OCI-LY3 (cell line): ENCODE data around the gene ZNF394.

Experiments
- H2AFZ ChIP-seq: fragments of 200-600, 300-600 bp; shearing (Covaris generic); 2 replicates; pipeline ENCODE4 v1.6.0; 2014; ENCODE audit warnings: antibody characterized with exemption, low read depth, low read length
- H3K27ac ChIP-seq: fragments of 200-600, 300-600 bp; sonication (generic); 2 replicates; pipeline ENCODE4 v1.5.1; 2014; ENCODE audit warnings: mild to moderate bottlenecking, low read length, moderate library complexity, mixed read lengths
- H3K27me3 ChIP-seq: fragments of 200-600, 300-600 bp; sonication (generic); 2 replicates; pipeline ENCODE4 v1.6.1; 2014; ENCODE audit warnings: low read depth, low read length, mixed read lengths
- H3K36me3 ChIP-seq: fragments of 200-600, 300-600 bp; sonication (generic); replicated peaks from 2 replicates; pipeline ENCODE3; 2014; ENCODE audit warnings: low read depth, low read length, mixed read lengths
- H3K4me1 ChIP-seq: fragments of 300-600, 200-600 bp; sonication (generic); 2 replicates; pipeline ENCODE4 v1.6.1; 2014; ENCODE audit warnings: low read length, mixed read lengths
- H3K4me2 ChIP-seq: fragments of 200-600, 300-600 bp; sonication (generic); 2 replicates; pipeline ENCODE4 v1.6.1; 2014; ENCODE audit warnings: low read length, mixed read lengths
- H3K4me3 ChIP-seq: fragments of 300-600, 200-600 bp; sonication (generic); 2 replicates; pipeline ENCODE4 v1.5.1; 2014; ENCODE audit warnings: antibody characterized with exemption, mild to moderate bottlenecking, low read length, moderate library complexity
- H3K79me2 ChIP-seq: fragments of 300-600, 200-600 bp; shearing (Covaris generic); 2 replicates; pipeline ENCODE4 v1.6.1; 2014; ENCODE audit warnings: mild to moderate bottlenecking, low read length, mixed read lengths
- H3K9ac ChIP-seq: fragments of 300-600, 200-600 bp; shearing (Covaris generic); 2 replicates; pipeline ENCODE4 v1.6.0; 2014; ENCODE audit warnings: mild to moderate bottlenecking, low read length, moderate library complexity
- H3K9me3 ChIP-seq: fragments of 200-600, 300-600 bp; shearing (Covaris generic); 2 replicates; pipeline ENCODE4 v1.6.1; 2014; ENCODE audit warnings: low read length, mixed read lengths; ENCODE audit not compliant: insufficient read depth
- H4K20me1 ChIP-seq: fragments of 200-600, 300-600 bp; sonication (generic); 2 replicates; pipeline ENCODE4 v1.6.1; 2016; ENCODE audit warnings: low read length, mixed read lengths; ENCODE audit not compliant: insufficient read depth
- EZH2phosphoT487 ChIP-seq: fragments of 200-600 bp; shearing (Covaris generic); IDR thresholded peaks from 2 replicates; pipeline ENCODE4 v1.6.1; 2018; ENCODE audit warnings: antibody characterized with exemption, mixed run types, low read depth
- TF ChIP-seq, protein P1 (sequence below): fragments of 200-600, 300-600 bp; sonication (generic); IDR thresholded peaks from 2 replicates; pipeline ENCODE4 v1.5.1; 2014; ENCODE audit warnings: antibody characterized with exemption, low read length, low read depth

Gene ZNF394

DNA sequence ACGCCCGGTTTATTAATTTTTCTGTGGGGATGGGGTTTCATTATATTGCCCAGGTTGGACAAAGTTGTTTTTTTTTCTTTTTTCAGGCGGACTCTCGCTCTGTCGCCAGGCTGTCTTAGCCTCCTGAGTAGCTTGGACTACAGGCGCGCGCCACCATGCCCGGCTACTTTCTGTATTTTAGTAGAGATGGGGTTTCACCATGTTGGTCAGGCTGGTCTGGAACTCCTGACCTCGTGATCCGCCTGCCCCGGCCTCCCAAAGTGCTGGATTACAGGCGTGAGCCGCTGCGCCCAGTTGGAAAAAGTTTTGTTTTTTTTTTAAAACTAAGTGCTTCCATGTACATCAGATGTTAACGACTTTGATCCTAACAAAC lies 542 bp upstream of the ZNF394 start:
- H3K9me3 ChIP-seq, result no peaks in the 10 kb centered on the region

DNA sequence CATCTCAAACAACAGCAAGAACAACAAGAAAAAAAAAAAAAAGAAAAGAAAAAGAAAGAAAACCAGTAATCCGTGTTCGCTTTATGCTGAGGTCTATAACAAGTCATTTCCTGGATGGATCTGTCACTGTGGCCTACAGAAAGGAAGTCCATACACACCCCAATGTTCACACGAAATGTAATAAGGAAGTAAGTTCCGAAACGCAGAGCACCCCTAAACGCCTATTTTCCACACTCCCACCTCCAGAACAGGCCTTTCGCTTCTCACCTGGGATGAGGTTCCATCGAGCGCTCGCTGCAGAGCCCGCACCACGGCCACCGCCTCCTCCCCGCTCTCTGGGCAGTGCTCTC lies 735 bp downstream of the ZNF394 start:
- H3K9me3 ChIP-seq, result no peaks in the 10 kb centered on the region
- peaks cover 20% of the 10 kb centered on the region for H3K4me1 ChIP-seq
- H3K9ac ChIP-seq, result peak overlapping the region; percentile 75
- TF ChIP-seq, protein P1, sequence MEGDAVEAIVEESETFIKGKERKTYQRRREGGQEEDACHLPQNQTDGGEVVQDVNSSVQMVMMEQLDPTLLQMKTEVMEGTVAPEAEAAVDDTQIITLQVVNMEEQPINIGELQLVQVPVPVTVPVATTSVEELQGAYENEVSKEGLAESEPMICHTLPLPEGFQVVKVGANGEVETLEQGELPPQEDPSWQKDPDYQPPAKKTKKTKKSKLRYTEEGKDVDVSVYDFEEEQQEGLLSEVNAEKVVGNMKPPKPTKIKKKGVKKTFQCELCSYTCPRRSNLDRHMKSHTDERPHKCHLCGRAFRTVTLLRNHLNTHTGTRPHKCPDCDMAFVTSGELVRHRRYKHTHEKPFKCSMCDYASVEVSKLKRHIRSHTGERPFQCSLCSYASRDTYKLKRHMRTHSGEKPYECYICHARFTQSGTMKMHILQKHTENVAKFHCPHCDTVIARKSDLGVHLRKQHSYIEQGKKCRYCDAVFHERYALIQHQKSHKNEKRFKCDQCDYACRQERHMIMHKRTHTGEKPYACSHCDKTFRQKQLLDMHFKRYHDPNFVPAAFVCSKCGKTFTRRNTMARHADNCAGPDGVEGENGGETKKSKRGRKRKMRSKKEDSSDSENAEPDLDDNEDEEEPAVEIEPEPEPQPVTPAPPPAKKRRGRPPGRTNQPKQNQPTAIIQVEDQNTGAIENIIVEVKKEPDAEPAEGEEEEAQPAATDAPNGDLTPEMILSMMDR, result no peak
- no peak for TF ChIP-seq EZH2phosphoT487
- peak overlapping the region; percentile 100 for H3K4me2 ChIP-seq
- H2AFZ ChIP-seq, result no peak overlapping the region; the same call in 1 of the 2 replicates
- H4K20me1 ChIP-seq, result peaks cover 15% of the 10 kb centered on the region
- H3K27ac ChIP-seq, result peak overlapping the region; percentile 80
- peaks cover 22% of the 10 kb centered on the region for H3K36me3 ChIP-seq
- peak overlapping the region; percentile 96 for H3K4me3 ChIP-seq
- H3K27me3 ChIP-seq, result no peaks in the 10 kb centered on the region
- H3K79me2 ChIP-seq, result peaks cover 66% of the 10 kb centered on the region

More for the DNA sequence above, 542 bp upstream of the ZNF394 start:
- H3K9ac ChIP-seq, result peak overlapping the region; percentile 75
- peak overlapping the region; percentile 80; the same call in 1 of the 2 replicates for H3K27ac ChIP-seq
- H3K36me3 ChIP-seq, result peaks cover 18% of the 10 kb centered on the region
- H3K4me3 ChIP-seq, result peak overlapping the region; percentile 96
- H3K79me2 ChIP-seq, result peaks cover 63% of the 10 kb centered on the region
- no peaks in the 10 kb centered on the region for H3K27me3 ChIP-seq
- H4K20me1 ChIP-seq, result peaks cover 15% of the 10 kb centered on the region
- H3K4me1 ChIP-seq, result peaks cover 21% of the 10 kb centered on the region
- H2AFZ ChIP-seq, result peak overlapping the region; percentile 98
- H3K4me2 ChIP-seq, result peak overlapping the region; percentile 100
- TF ChIP-seq, protein P1, result no peak
- no peak for TF ChIP-seq EZH2phosphoT487

DNA sequence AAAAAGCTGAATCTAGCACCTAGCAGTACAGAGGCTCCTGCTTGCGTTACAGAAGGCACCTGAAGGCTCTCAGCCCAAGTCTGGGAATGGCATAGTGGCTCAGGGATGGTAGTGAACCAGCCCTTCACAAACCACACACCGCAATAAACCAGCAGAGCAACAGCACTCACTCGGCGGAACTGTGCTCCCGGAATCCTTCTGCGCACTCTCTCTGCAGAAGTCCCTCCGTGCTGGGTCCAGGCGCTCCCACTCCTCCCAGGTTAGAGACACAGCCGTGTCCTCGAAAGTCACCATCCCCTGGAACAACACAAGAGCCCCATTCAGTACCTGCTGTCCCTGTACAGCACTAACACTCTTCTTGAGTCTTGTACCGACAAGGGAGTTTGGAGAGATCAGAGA lies 1.5 kb downstream of the ZNF394 start:
- peaks cover 7% of the 10 kb centered on the region; the same call in 1 of the 2 replicates for H3K9me3 ChIP-seq
- H3K4me2 ChIP-seq, result peak overlapping the region; percentile 100
- H3K4me3 ChIP-seq, result peak overlapping the region; percentile 96
- H3K27me3 ChIP-seq, result no peaks in the 10 kb centered on the region
- peaks cover 74% of the 10 kb centered on the region for H3K79me2 ChIP-seq
- no peak overlapping the region for H3K27ac ChIP-seq
- H4K20me1 ChIP-seq, result peaks cover 15% of the 10 kb centered on the region
- peaks cover 20% of the 10 kb centered on the region for H3K4me1 ChIP-seq
- peak overlapping the region; percentile 75 for H3K9ac ChIP-seq
- no peak for TF ChIP-seq EZH2phosphoT487
- TF ChIP-seq, protein P1, result no peak
- H3K36me3 ChIP-seq, result peaks cover 30% of the 10 kb centered on the region
- no peak overlapping the region for H2AFZ ChIP-seq

DNA sequence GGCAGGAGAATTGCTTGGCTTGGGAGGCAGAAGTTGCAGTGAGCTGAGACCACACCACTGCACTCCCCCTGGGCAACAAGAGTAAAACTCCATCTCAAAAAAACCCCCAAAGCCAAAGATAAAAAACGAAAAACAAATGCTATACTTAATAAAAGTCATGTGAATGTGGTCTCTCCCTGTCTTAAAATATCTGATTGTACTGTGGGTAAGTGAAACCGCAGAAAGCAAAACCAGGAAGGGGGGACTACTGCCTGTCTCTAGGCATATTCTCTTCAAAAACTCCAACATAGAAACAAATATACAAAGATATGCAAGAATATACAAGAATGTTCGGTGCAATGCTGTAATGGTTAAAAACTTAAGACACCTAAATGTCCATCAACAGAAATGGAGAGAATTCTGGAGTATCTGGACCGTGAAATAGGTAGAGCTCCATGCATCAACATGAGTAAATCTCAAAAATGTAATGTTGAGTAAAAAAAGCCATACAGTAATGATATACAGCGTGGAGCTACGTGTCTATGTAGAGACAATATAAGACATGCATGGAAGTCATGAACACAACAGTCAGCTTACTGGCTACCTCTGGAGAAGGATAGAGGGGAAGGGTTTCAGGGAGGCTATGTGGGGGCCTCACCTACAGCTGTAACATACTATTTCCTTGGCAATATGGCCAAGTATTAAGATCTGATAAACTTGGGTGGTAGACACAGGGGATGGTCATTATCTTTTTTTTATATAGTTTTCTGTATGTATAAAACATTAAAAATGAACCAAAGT lies 2.1 kb downstream of the ZNF394 start:
- H3K4me3 ChIP-seq, result peak overlapping the region; percentile 96
- peaks cover 34% of the 10 kb centered on the region for H3K36me3 ChIP-seq
- no peaks in the 10 kb centered on the region for H3K27me3 ChIP-seq
- peak overlapping the region; percentile 75 for H3K9ac ChIP-seq
- no peak for TF ChIP-seq EZH2phosphoT487
- TF ChIP-seq, protein P1, result no peak
- no peak overlapping the region for H2AFZ ChIP-seq
- peak overlapping the region; percentile 100 for H3K4me2 ChIP-seq
- peaks cover 78% of the 10 kb centered on the region for H3K79me2 ChIP-seq
- H3K27ac ChIP-seq, result peak overlapping the region; percentile 37
- H4K20me1 ChIP-seq, result peaks cover 15% of the 10 kb centered on the region
- H3K9me3 ChIP-seq, result peaks cover 7% of the 10 kb centered on the region; the same call in 1 of the 2 replicates
- peaks cover 20% of the 10 kb centered on the region for H3K4me1 ChIP-seq
